SK-N-SH treated with all-trans-retinoic acid at 6 μM for 48 hours (cell line): ENCODE measurements around the gene GPR171.

Experiments
- ATAC-seq: fragments of 200-7000 bp; cut with Tn5 transposase; 3 replicates; pipeline ENCODE4 v1.9.1; 2020; ENCODE audit warnings: mild to moderate bottlenecking, moderate library complexity
- ARNTL ChIP-seq: fragments of 450-650 bp; formaldehyde crosslinking; IDR thresholded peaks from 2 replicates; pipeline ENCODE4 v1.5.0; 2020; ENCODE audit warnings: low read depth, mild to moderate bottlenecking, moderate library complexity, borderline replicate concordance
- BACH2 ChIP-seq: fragments of 250-450 bp; sonication (Bioruptor Pico); IDR thresholded peaks from 2 replicates; pipeline ENCODE4 v1.9.0; 2021; ENCODE audit warnings: mild to moderate bottlenecking, borderline replicate concordance
- CSDC2 ChIP-seq: fragments of 250-450 bp; sonication (Bioruptor Pico); IDR thresholded peaks from 2 replicates; pipeline ENCODE4 v1.5.0; 2020; ENCODE audit warnings: mild to moderate bottlenecking, moderate library complexity
- CSRNP3 ChIP-seq: fragments of 250-450 bp; sonication (Bioruptor Pico); IDR thresholded peaks from 2 replicates; pipeline ENCODE4 v1.5.1; 2021; ENCODE audit warnings: mild to moderate bottlenecking, moderate library complexity
- ESRRG ChIP-seq: fragments of 250-450 bp; sonication (Bioruptor Pico); IDR thresholded peaks from 2 replicates; pipeline ENCODE4 v1.6.1; 2021; ENCODE audit warnings: mild to moderate bottlenecking
- ISL1 ChIP-seq: fragments of 250-450 bp; sonication (Bioruptor Pico); IDR thresholded peaks from 2 replicates; pipeline ENCODE4 v2.1.2; 2022; ENCODE audit warnings: mild to moderate bottlenecking, moderate library complexity
- OSR1 ChIP-seq: fragments of 250-450 bp; sonication (Bioruptor Pico); IDR thresholded peaks from 2 replicates; pipeline ENCODE4 v1.8.0; 2022; ENCODE audit warnings: moderate library complexity, mild to moderate bottlenecking, inconsistent platforms
- POU6F1 ChIP-seq: fragments of 250-450 bp; sonication (Bioruptor Pico); IDR thresholded peaks from 2 replicates; pipeline ENCODE4 v1.8.0; 2021; ENCODE audit warnings: low read depth, mild to moderate bottlenecking, moderate library complexity, borderline replicate concordance
- PPARA ChIP-seq: fragments of 250-450 bp; sonication (Bioruptor Pico); IDR thresholded peaks from 2 replicates; pipeline ENCODE4 v1.5.0; 2020; ENCODE audit warnings: mild to moderate bottlenecking, borderline replicate concordance
- RARB ChIP-seq: fragments of 250-450 bp; sonication (Bioruptor Pico); IDR thresholded peaks from 2 replicates; pipeline ENCODE4 v1.8.0; 2021; ENCODE audit warnings: mild to moderate bottlenecking, moderate library complexity
- TCF4 ChIP-seq: fragments of 250-450 bp; sonication (Bioruptor Pico); IDR thresholded peaks from 2 replicates; pipeline ENCODE4 v1.8.0; 2021; ENCODE audit warnings: mild to moderate bottlenecking, moderate library complexity, borderline replicate concordance
- TOX ChIP-seq: fragments of 250-450 bp; sonication (Bioruptor Pico); IDR thresholded peaks from 2 replicates; pipeline ENCODE4 v1.8.0; 2021; ENCODE audit warnings: mild to moderate bottlenecking, moderate library complexity, borderline replicate concordance
- ZFP3 ChIP-seq: fragments of 250-450 bp; sonication (Bioruptor Pico); IDR thresholded peaks from 2 replicates; pipeline ENCODE4 v1.5.0; 2020; ENCODE audit warnings: mild to moderate bottlenecking, moderate library complexity
- ZFP30 ChIP-seq: fragments of 450-650 bp; formaldehyde crosslinking; IDR thresholded peaks from 2 replicates; pipeline ENCODE4 v1.5.0; 2022; ENCODE audit warnings: mild to moderate bottlenecking, moderate library complexity
- ZNF565 ChIP-seq: fragments of 450-650 bp; formaldehyde crosslinking; conservative IDR thresholded peaks from 2 replicates; pipeline ENCODE4 v1.5.0; 2020; ENCODE audit warnings: low read depth, mild to moderate bottlenecking, moderate library complexity
- ZNF8 ChIP-seq: fragments of 450-650 bp; formaldehyde crosslinking; IDR thresholded peaks from 2 replicates; pipeline ENCODE4 v1.5.0; 2020; ENCODE audit warnings: mild to moderate bottlenecking, moderate library complexity

The GPR171 gene

GRCh38 chr3:151159806-151160205 lies 43.2 kb downstream of the GPR171 start:
- ATAC-seq: no peak
- TF ChIP-seq ZNF565 (CRISPR knock-in tag): no peak

GRCh38 chr3:151156618-151157216 lies 46.3 kb downstream of the GPR171 start:
- peak; percentile 91 for ATAC-seq
- no peak for TF ChIP-seq ZFP3 (CRISPR knock-in tag)
- TF ChIP-seq ESRRG (CRISPR knock-in tag): no peak
- TF ChIP-seq ZNF565 (CRISPR knock-in tag): no peak
- TF ChIP-seq CSDC2 (CRISPR knock-in tag): no peak
- TF ChIP-seq BACH2 (CRISPR knock-in tag): no peak
- TF ChIP-seq CSRNP3 (CRISPR knock-in tag): no peak
- no peak for TF ChIP-seq PPARA (CRISPR knock-in tag)
- TF ChIP-seq ARNTL: no peak
- TF ChIP-seq POU6F1: no peak

GRCh38 chr3:151155409-151156128 lies 47.4 kb downstream of the GPR171 start:
- ATAC-seq: no peak
- TF ChIP-seq ISL1 (CRISPR knock-in tag): 0 out of 2 replicates have a peak, but pooled peaks have one; percentile 10
- TF ChIP-seq CSRNP3 (CRISPR knock-in tag): no peak

- ATAC-seq: no peak
- TF ChIP-seq ZNF8 (CRISPR knock-in tag) (no peak), OSR1 (no peak), RARB (CRISPR knock-in tag) (no peak), PPARA (CRISPR knock-in tag) (no peak), TOX (CRISPR knock-in tag) (no peak)
These were observed 48.5 kb downstream of the GPR171 start for GRCh38 chr3:151154566-151154965.

- ATAC-seq: no peak
- TF ChIP-seq PPARA (CRISPR knock-in tag) (no peak), BACH2 (CRISPR knock-in tag) (no peak), POU6F1 (no peak), ISL1 (CRISPR knock-in tag) (no peak), ZFP30 (CRISPR knock-in tag) (no peak), TCF4 (CRISPR knock-in tag) (no peak), ZFP3 (CRISPR knock-in tag) (no peak)
- TF ChIP-seq, all 23 proteins: peak for 0
These were observed 50.4 kb downstream of the GPR171 start for GRCh38 chr3:151152455-151153079.
